ENCODE measurements around the gene SMYD5. TPM values are rescaled to one million over a fixed set of nuclear protein-coding genes. Genes with fewer than 3 reads are reported as not detected.

The SMYD5 gene
- total RNA-seq, 1 donor from 2014 or later, result 13.3 TPM

- peaks cover 97% of the 10 kb centered on the region for H3K36me3 ChIP-seq
- no peak for TF ChIP-seq CTCF (IDR thresholded peaks at IDR 0.05)
- no peaks in the 10 kb centered on the region for H3K27me3 ChIP-seq (ENCODE audit: low read depth)
- no peak overlapping the region for H3K27ac ChIP-seq
- ATAC-seq (no peak), DNase-seq (no peak)
- peaks cover 13% of the 10 kb centered on the region for H3K4me1 ChIP-seq
- no peaks in the 10 kb centered on the region for H3K9me3 ChIP-seq
- no peak overlapping the region for H3K4me3 ChIP-seq
- intact Hi-C loops (cut with DNase I), result no loop called here
These were observed 30.5 kb downstream of the SMYD5 start for GRCh38 chr2:73244580-73244979.

- intact Hi-C loops (cut with DNase I), result no loop called here
- Histone ChIP-seq H3K27me3 (ENCODE audit: low read depth) (no peaks in the 10 kb centered on the region), H3K9me3 (no peaks in the 10 kb centered on the region), H3K4me1 (peaks cover 7% of the 10 kb centered on the region), H3K27ac (no peak overlapping the region), H3K4me3 (no peak overlapping the region), H3K36me3 (peaks cover 99% of the 10 kb centered on the region)
- no peak for DNase-seq
- no peak for ATAC-seq
- no peak for TF ChIP-seq CTCF (IDR thresholded peaks at IDR 0.05)
These were observed 32.8 kb downstream of the SMYD5 start for GRCh38 chr2:73246850-73247249.

GRCh38 chr2:73249636-73250035 lies 35.6 kb downstream of the SMYD5 start:
- TF ChIP-seq CTCF (IDR thresholded peaks at IDR 0.05), result no peak
- no peaks in the 10 kb centered on the region for H3K9me3 ChIP-seq
- intact Hi-C loops (cut with DNase I), result no loop called here
- no peak overlapping the region for H3K27ac ChIP-seq
- H3K27me3 ChIP-seq (ENCODE audit: low read depth), result no peaks in the 10 kb centered on the region
- DNase-seq (no peak), ATAC-seq (no peak)
- H3K4me3 ChIP-seq, result no peak overlapping the region
- peaks cover 100% of the 10 kb centered on the region for H3K36me3 ChIP-seq
- no peaks in the 10 kb centered on the region for H3K4me1 ChIP-seq

- Histone ChIP-seq H3K4me1 (no peaks in the 10 kb centered on the region), H3K27ac (no peak overlapping the region), H3K4me3 (no peak overlapping the region), H3K36me3 (peaks cover 88% of the 10 kb centered on the region), H3K27me3 (ENCODE audit: low read depth) (no peaks in the 10 kb centered on the region), H3K9me3 (no peaks in the 10 kb centered on the region)
- intact Hi-C loops (cut with DNase I), result no loop called here
- no peak for DNase-seq
- no peak for TF ChIP-seq CTCF (IDR thresholded peaks at IDR 0.05)
- no peak for ATAC-seq
These were observed 37.1 kb downstream of the SMYD5 start for GRCh38 chr2:73250872-73251846.

GRCh38 chr2:73252238-73253027 lies 38.4 kb downstream of the SMYD5 start:
- Histone ChIP-seq H3K27ac (no peak overlapping the region), H3K27me3 (ENCODE audit: low read depth) (no peaks in the 10 kb centered on the region), H3K9me3 (no peaks in the 10 kb centered on the region), H3K4me1 (no peaks in the 10 kb centered on the region), H3K36me3 (peaks cover 76% of the 10 kb centered on the region), H3K4me3 (no peak overlapping the region)
- DNase-seq, result no peak
- TF ChIP-seq CTCF (IDR thresholded peaks at IDR 0.05), result no peak
- intact Hi-C loops (cut with DNase I), result no loop called here
- ATAC-seq, result no peak

All from lower lobe of right lung (tissue), 2 donors.